Vagina (tissue), 2 donors: ENCODE data around the gene POMC. TPM values are rescaled to one million over a fixed set of nuclear protein-coding genes. Genes with fewer than 3 reads are reported as not detected.
"Not testable (repeated sequence)": the region's sequence is repeated elsewhere in the genome, so short reads cannot be mapped to it uniquely, and the experiment has no call there.

ENCODE experiments used
- DNase-seq, 2 donors: peaks; one replicate each; pipeline ENCODE4 v3.0.0-alpha.2; 2017; ENCODE audit errors: extremely low spot score in 2 of 2
- H3K27ac ChIP-seq: fragments of 200-600 bp; sonication (generic); one replicate; pipeline ENCODE4 v1.5.1; 2019
- H3K27me3 ChIP-seq: fragments of 200-600 bp; sonication (generic); one replicate; pipeline ENCODE4 v1.5.1; 2019
- H3K36me3 ChIP-seq, 2 donors: fragments of 200-600 bp; sonication (generic); one replicate each; pipeline ENCODE4 v1.5.1; 2017 to 2019
- H3K4me1 ChIP-seq: fragments of 200-600 bp; sonication (generic); one replicate; pipeline ENCODE4 v1.5.1; 2019
- H3K4me3 ChIP-seq, 2 donors: fragments of 200-600 bp; sonication (generic); 1 replicate in 1 of 2; 2 replicates in 1 of 2; pipeline ENCODE4 v1.5.1; 2016 to 2019
- H3K9me3 ChIP-seq: fragments of 200-600 bp; sonication (generic); one replicate; pipeline ENCODE4 v1.5.1; 2019
- CTCF ChIP-seq, 3 experiments: fragments of 450-650 bp in 2 of 3; fragments of 200-600 bp in 1 of 3; sonication (generic) in 1 of 3; IDR thresholded peaks; one replicate each; pipeline ENCODE4 v1.5.1; 2017 to 2019; ENCODE audit warnings: antibody characterized with exemption in 3 of 3, mild to moderate bottlenecking in 2 of 3, moderate library complexity in 2 of 3
- POLR2A ChIP-seq, 2 donors: fragments of 450-650 bp; IDR thresholded peaks; one replicate each; pipeline ENCODE4 v1.6.1; 2017; ENCODE audit warnings: antibody characterized with exemption in 2 of 2, mild to moderate bottlenecking in 2 of 2, moderate library complexity in 2 of 2
- POLR2AphosphoS5 ChIP-seq, 2 donors: sonication (generic); formaldehyde crosslinking; IDR thresholded peaks; one replicate each; pipeline ENCODE4 v1.9.0; 2017; ENCODE audit warnings: antibody characterized with exemption in 2 of 2, mild to moderate bottlenecking in 2 of 2, low read depth in 1 of 2; ENCODE audit not compliant: insufficient read depth in 1 of 2
- intact Hi-C: fragments of 100-400 bp; cut with DNase I; formaldehyde crosslinking; loops from one replicate; pipeline ENCODE4 v1.15.1; 2023
- total RNA-seq: library from RNA; depleted of rRNA; stranded (reverse); fragments of >200 nt; gene quantifications from one replicate; pipeline ENCODE4 v1.2.3, GENCODE V29; 2016

POMC gene
- total RNA-seq, 1 donor from 2014 or later = 2.5 TPM

- intact Hi-C loops = no loop called here
- Histone ChIP-seq H3K27ac (no peak overlapping the region), H3K9me3 (no peaks in the 10 kb centered on the region), H3K36me3 (no peaks in the 10 kb centered on the region), H3K27me3 (no peaks in the 10 kb centered on the region), H3K4me1 (no peaks in the 10 kb centered on the region), H3K4me3 (no peak overlapping the region)
- TF ChIP-seq POLR2AphosphoS5 (IDR thresholded peaks at IDR 0.05; ENCODE audit: insufficient read depth in 1 of 2, low read depth in 1 of 2) (no peak), POLR2A (IDR thresholded peaks at IDR 0.05) (no peak), CTCF (IDR thresholded peaks at IDR 0.05) (no peak)
- DNase-seq = no peak
Observed at GRCh38 chr2:25149646-25150045, 18.7 kb downstream of the POMC start.

GRCh38 chr2:25146896-25147295 is 21.5 kb downstream of the POMC start:
- H3K4me3 ChIP-seq = no peak overlapping the region
- intact Hi-C loops = no loop called here
- H3K4me1 ChIP-seq = no peaks in the 10 kb centered on the region
- no peak for TF ChIP-seq POLR2AphosphoS5 (IDR thresholded peaks at IDR 0.05; ENCODE audit: insufficient read depth in 1 of 2, low read depth in 1 of 2)
- no peak for TF ChIP-seq CTCF (IDR thresholded peaks at IDR 0.05)
- no peak for TF ChIP-seq POLR2A (IDR thresholded peaks at IDR 0.05)
- DNase-seq = no peak
- H3K9me3 ChIP-seq = no peaks in the 10 kb centered on the region
- no peaks in the 10 kb centered on the region for H3K36me3 ChIP-seq
- H3K27me3 ChIP-seq = no peaks in the 10 kb centered on the region
- no peak overlapping the region for H3K27ac ChIP-seq

- TF ChIP-seq POLR2A (IDR thresholded peaks at IDR 0.05) (no peak), POLR2AphosphoS5 (IDR thresholded peaks at IDR 0.05; ENCODE audit: insufficient read depth in 1 of 2, low read depth in 1 of 2) (no peak), CTCF (IDR thresholded peaks at IDR 0.05) (no peak)
- no peaks in the 10 kb centered on the region for H3K36me3 ChIP-seq
- no peaks in the 10 kb centered on the region for H3K27me3 ChIP-seq
- no peak overlapping the region for H3K27ac ChIP-seq
- no peak overlapping the region for H3K4me3 ChIP-seq
- no peak for DNase-seq
- H3K9me3 ChIP-seq = no peaks in the 10 kb centered on the region
- no peaks in the 10 kb centered on the region for H3K4me1 ChIP-seq
- intact Hi-C loops = no loop called here
Observed at GRCh38 chr2:25145803-25146202, 22.6 kb downstream of the POMC start.

- H3K27ac ChIP-seq = no peak overlapping the region
- H3K4me1 ChIP-seq = no peaks in the 10 kb centered on the region
- H3K4me3 ChIP-seq = no peak overlapping the region
- intact Hi-C loops = no loop called here
- no peaks in the 10 kb centered on the region for H3K36me3 ChIP-seq
- DNase-seq = no peak
- TF ChIP-seq POLR2AphosphoS5 (IDR thresholded peaks at IDR 0.05; ENCODE audit: insufficient read depth in 1 of 2, low read depth in 1 of 2) (no peak), CTCF (IDR thresholded peaks at IDR 0.05) (no peak), POLR2A (IDR thresholded peaks at IDR 0.05) (no peak)
- no peaks in the 10 kb centered on the region for H3K27me3 ChIP-seq
- no peaks in the 10 kb centered on the region for H3K9me3 ChIP-seq
Observed at GRCh38 chr2:25141120-25141519, 27.3 kb downstream of the POMC start.

- H3K36me3 ChIP-seq, H3K27ac ChIP-seq, intact Hi-C loops, H3K27me3 ChIP-seq, DNase-seq, H3K9me3 ChIP-seq, H3K4me1 ChIP-seq, H3K4me3 ChIP-seq: not testable (repeated sequence)
Observed at GRCh38 chr2:25140535-25140934, 27.8 kb downstream of the POMC start.

- H3K36me3 ChIP-seq = no peaks in the 10 kb centered on the region
- no peak for DNase-seq
- H3K27me3 ChIP-seq = no peaks in the 10 kb centered on the region
- H3K4me1 ChIP-seq = peaks cover 10% of the 10 kb centered on the region
- intact Hi-C loops = no loop called here
- H3K4me3 ChIP-seq = no peak overlapping the region
- no peak overlapping the region for H3K27ac ChIP-seq
- TF ChIP-seq POLR2AphosphoS5 (IDR thresholded peaks at IDR 0.05; ENCODE audit: insufficient read depth in 1 of 2, low read depth in 1 of 2) = no peak
- TF ChIP-seq CTCF (IDR thresholded peaks at IDR 0.05) = no peak
- no peak for TF ChIP-seq POLR2A (IDR thresholded peaks at IDR 0.05)
- H3K9me3 ChIP-seq = no peaks in the 10 kb centered on the region
Observed at GRCh38 chr2:25132693-25133092, 35.7 kb downstream of the POMC start.
